HCT116 (cell line): ENCODE results near the gene ARHGAP33. TPM values are rescaled to one million over a fixed set of nuclear protein-coding genes. Genes with fewer than 3 reads are reported as not detected.

Experiments used
- ATAC-seq: fragments of 200-7000 bp; cut with Tn5 transposase; 2 replicates; pipeline ENCODE4 v1.9.1; 2020; ENCODE audit warnings: mild to moderate bottlenecking, moderate library complexity
- BruUV-seq: library from RNA; stranded (reverse); fragments of 400-500 nt; replicated peaks from 2 replicates; lab custom pipeline; 2021; lab: Mats Ljungman, UMichigan
- CTCF ChIA-PET: fragments of 300-600 bp; sonication (Branson Sonifier 250); formaldehyde crosslinking; loops from one replicate; lab custom pipeline; 2021; ENCODE audit warnings: antibody characterized with exemption; lab: Charles Lee
- POLR2A ChIA-PET: fragments of 300-600, 350-600 bp; sonication (Branson Sonifier 250); formaldehyde crosslinking; loops from one replicate; lab custom pipeline; 2021; ENCODE audit warnings: antibody characterized with exemption; lab: Charles Lee
- RAD21 ChIA-PET, 2 experiments: fragments of 300-600 bp; sonication (Branson Sonifier 250); formaldehyde crosslinking; loops; one replicate each; lab custom pipeline; 2023; ENCODE audit warnings: low total read pairs in 2 of 2; ENCODE audit not compliant: uncharacterized antibody in 2 of 2, unreplicated experiment in 2 of 2, low non-redundant PET in 1 of 2; lab: Charles Lee
- DNase-seq: peaks from one replicate; pipeline ENCODE4 v3.0.0-alpha.2; 2010; ENCODE audit warnings: low read depth, low spot score
- H2AFZ ChIP-seq: fragments of 200-600 bp; shearing (Covaris generic), sonication (generic); 2 replicates; pipeline ENCODE4 v1.6.1; 2017; ENCODE audit warnings: low read depth, mixed run types, mixed read lengths, antibody characterized with exemption, low read length; ENCODE audit not compliant: poor library complexity, severe bottlenecking
- H3K27ac ChIP-seq: 2 replicates; pipeline ENCODE4 v1.5.1; 2012; ENCODE audit warnings: low read depth, low read length
- H3K27me3 ChIP-seq: fragments of 200-600 bp; sonication (generic); 2 replicates; pipeline ENCODE4 v1.6.1; 2016; ENCODE audit warnings: mixed run types, low read length, mixed read lengths; ENCODE audit not compliant: insufficient read depth
- H3K36me3 ChIP-seq, 2 experiments: fragments of 200-500 bp in 1 of 2; fragments of 200-600 bp in 1 of 2; sonication (Bioruptor generic) in 1 of 2; sonication (generic) in 1 of 2; 2 replicates each; pipeline versions ENCODE4 v1.5.1 to v1.6.1; 2014 to 2016; ENCODE audit warnings: low read length in 2 of 2, inconsistent platforms in 1 of 2, mixed read lengths in 1 of 2, mixed run types in 1 of 2; ENCODE audit not compliant: insufficient read depth in 2 of 2, control insufficient read depth in 1 of 2
- H3K4me1 ChIP-seq, 2 experiments: fragments of 200-600 bp in 1 of 2; sonication (generic) in 1 of 2; 2 replicates each; pipeline versions ENCODE4 v1.5.1 to v1.6.1; 2012 to 2017; ENCODE audit warnings: low read length in 2 of 2, inconsistent platforms in 1 of 2, mild to moderate bottlenecking in 1 of 2, mixed read lengths in 1 of 2, mixed run types in 1 of 2, moderate library complexity in 1 of 2; ENCODE audit not compliant: insufficient read depth in 2 of 2, control insufficient read depth in 1 of 2
- H3K4me2 ChIP-seq: fragments of 200-600 bp; sonication (generic); 2 replicates; pipeline ENCODE4 v1.6.1; 2017; ENCODE audit warnings: mixed run types, low read length, mixed read lengths
- H3K4me3 ChIP-seq, 2 experiments: fragments of 200-600 bp in 1 of 2; sonication (generic) in 1 of 2; replicated peaks in 1 of 2; 2 replicates each; pipeline ENCODE4 v1.5.1; 2011 to 2016; ENCODE audit warnings: low read length in 2 of 2, control low read depth in 1 of 2, low read depth in 1 of 2, mild to moderate bottlenecking in 1 of 2, mixed read lengths in 1 of 2, mixed run types in 1 of 2
- H3K79me2 ChIP-seq: fragments of 200-600 bp; sonication (generic); 2 replicates; pipeline ENCODE4 v1.6.1; 2017; ENCODE audit warnings: mild to moderate bottlenecking, mixed run types, low read length, moderate library complexity, mixed read lengths; ENCODE audit not compliant: insufficient read depth
- H3K9ac ChIP-seq: fragments of 200-600 bp; sonication (generic); 2 replicates; pipeline ENCODE4 v1.6.1; 2016; ENCODE audit warnings: low read length, mixed read lengths
- H3K9me2 ChIP-seq: fragments of 200-600 bp; sonication (generic), shearing (Covaris generic); 2 replicates; pipeline ENCODE4 v1.6.1; 2017; ENCODE audit warnings: mixed run types, mild to moderate bottlenecking, moderate library complexity; ENCODE audit not compliant: insufficient read depth
- H3K9me3 ChIP-seq, 2 experiments: fragments of 200-500 bp in 1 of 2; fragments of 200-600 bp in 1 of 2; sonication (Bioruptor generic) in 1 of 2; sonication (generic) in 1 of 2; 2 replicates each; pipeline ENCODE4 v1.6.1; 2014 to 2017; ENCODE audit warnings: low read length in 2 of 2, mixed read lengths in 2 of 2, inconsistent platforms in 1 of 2, low read depth in 1 of 2, mild to moderate bottlenecking in 1 of 2, mixed run types in 1 of 2, moderate library complexity in 1 of 2; ENCODE audit not compliant: control insufficient read depth in 1 of 2, insufficient read depth in 1 of 2
- H4K20me1 ChIP-seq: fragments of 200-600 bp; sonication (generic), shearing (Covaris generic); 2 replicates; pipeline ENCODE4 v1.6.1; 2017; ENCODE audit warnings: mixed run types, mild to moderate bottlenecking, moderate library complexity; ENCODE audit not compliant: insufficient read depth
- CBX3 ChIP-seq: IDR thresholded peaks from 2 replicates; pipeline ENCODE4 v1.6.1; 2012; ENCODE audit warnings: low read depth
- EGR1 ChIP-seq: IDR thresholded peaks from 2 replicates; pipeline ENCODE4 v1.6.1; 2012; ENCODE audit warnings: low read depth
- EZH2phosphoT487 ChIP-seq: fragments of 200-600 bp; IDR thresholded peaks from 2 replicates; pipeline ENCODE4 v1.6.1; 2018; ENCODE audit warnings: antibody characterized with exemption, borderline replicate concordance
- JUND ChIP-seq: IDR thresholded peaks from 2 replicates; pipeline ENCODE4 v1.6.1; 2012
- POLR2A ChIP-seq: IDR thresholded peaks from 2 replicates; pipeline ENCODE4 v1.7.0; 2011; ENCODE audit warnings: borderline replicate concordance; ENCODE audit not compliant: insufficient read depth, insufficient read length; ENCODE audit errors: extremely low read depth
- SRF ChIP-seq: IDR thresholded peaks from 2 replicates; pipeline ENCODE4 v1.6.1; 2012; ENCODE audit warnings: low read depth
- YY1 ChIP-seq: IDR thresholded peaks from 2 replicates; pipeline ENCODE4 v1.6.1; 2011; ENCODE audit warnings: low read length, low read depth, moderate library complexity, mild to moderate bottlenecking; ENCODE audit not compliant: insufficient replicate concordance; ENCODE audit errors: extremely low read depth
- intact Hi-C: fragments of 100-400 bp; cut with micrococcal nuclease; formaldehyde crosslinking; loops from 2 replicates; pipeline ENCODE4 v1.10.0; 2022
- total RNA-seq: library from RNA; stranded (reverse); gene quantifications from one replicate; pipeline ENCODE4 v1.2.1, GENCODE V29; 2021; ENCODE audit not compliant: unreplicated experiment
- TF ChIP-seq, protein P1 (sequence below): IDR thresholded peaks from 2 replicates; pipeline ENCODE4 v1.6.1; 2012; ENCODE audit warnings: low read depth

Gene ARHGAP33
- total RNA-seq, 1 experiment from 2014 or later, result 30.2 TPM

DNA sequence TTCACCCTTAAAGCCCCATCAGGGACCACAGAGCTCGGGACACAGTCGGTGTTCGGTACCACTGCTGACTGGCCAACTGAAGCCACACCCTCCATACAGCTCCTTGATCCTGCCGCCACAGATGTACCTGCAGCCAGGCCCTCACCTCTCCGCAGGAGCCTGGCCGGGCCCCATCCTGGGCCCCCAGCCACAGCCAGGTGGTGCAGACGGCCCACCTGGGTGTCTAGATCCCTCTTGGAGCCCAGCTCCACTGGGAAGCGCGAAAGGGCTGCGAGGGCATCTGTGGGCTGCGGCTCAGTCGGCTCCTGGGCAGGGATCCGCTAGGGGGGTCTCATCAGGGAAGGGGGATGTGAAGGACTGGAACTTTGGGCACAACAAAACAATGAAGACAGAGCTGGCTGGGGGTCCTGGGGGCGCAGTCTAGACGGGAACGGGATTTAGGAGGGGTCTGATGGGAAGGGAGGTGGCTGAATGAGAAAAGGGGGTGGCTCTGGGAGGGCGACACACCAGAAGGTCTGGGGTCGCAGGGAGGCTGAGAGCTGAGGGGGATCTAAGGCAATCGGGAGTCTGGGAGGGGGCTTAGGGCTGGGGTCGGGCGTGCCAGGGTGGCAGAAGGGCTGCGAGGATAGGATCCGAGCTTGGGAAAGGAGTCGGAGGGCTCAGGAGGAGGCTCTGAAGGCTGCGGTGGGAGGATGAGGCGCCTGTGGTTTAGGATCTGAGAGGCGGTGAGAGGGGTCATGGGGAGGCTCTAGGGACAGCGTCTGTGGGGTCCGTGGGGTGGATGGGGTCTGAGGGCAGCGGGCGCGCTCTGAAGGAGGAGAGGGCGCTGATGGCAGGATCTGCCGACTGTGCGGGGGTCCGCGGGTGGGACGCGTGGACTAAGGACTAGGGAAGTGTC is 21.5 kb downstream of the ARHGAP33 start:
- peaks cover 0 to 5% of the 10 kb centered on the region in 2 experiments; a peak in 2 of 4 replicates for H3K4me1 ChIP-seq
- ChIA-PET RAD21 (no interaction called here), CTCF (no interaction called here), POLR2A (no interaction called here)
- no peak overlapping the region for H3K27ac ChIP-seq
- intact Hi-C loops, result no loop called here
- no peak overlapping the region for H3K4me3 ChIP-seq
- no peaks in the 10 kb centered on the region for H3K9me2 ChIP-seq
- no peak overlapping the region for H2AFZ ChIP-seq
- H3K9ac ChIP-seq, result no peak overlapping the region
- no peaks in the 10 kb centered on the region for H3K9me3 ChIP-seq
- no peaks in the 10 kb centered on the region for H3K36me3 ChIP-seq
- no peaks in the 10 kb centered on the region for H4K20me1 ChIP-seq
- H3K27me3 ChIP-seq, result no peaks in the 10 kb centered on the region
- no peak for ATAC-seq
- no peaks in the 10 kb centered on the region for H3K79me2 ChIP-seq
- TF ChIP-seq POLR2A, result no peak
- TF ChIP-seq EGR1, result no peak
- no peak for TF ChIP-seq CBX3
- TF ChIP-seq, protein P1, sequence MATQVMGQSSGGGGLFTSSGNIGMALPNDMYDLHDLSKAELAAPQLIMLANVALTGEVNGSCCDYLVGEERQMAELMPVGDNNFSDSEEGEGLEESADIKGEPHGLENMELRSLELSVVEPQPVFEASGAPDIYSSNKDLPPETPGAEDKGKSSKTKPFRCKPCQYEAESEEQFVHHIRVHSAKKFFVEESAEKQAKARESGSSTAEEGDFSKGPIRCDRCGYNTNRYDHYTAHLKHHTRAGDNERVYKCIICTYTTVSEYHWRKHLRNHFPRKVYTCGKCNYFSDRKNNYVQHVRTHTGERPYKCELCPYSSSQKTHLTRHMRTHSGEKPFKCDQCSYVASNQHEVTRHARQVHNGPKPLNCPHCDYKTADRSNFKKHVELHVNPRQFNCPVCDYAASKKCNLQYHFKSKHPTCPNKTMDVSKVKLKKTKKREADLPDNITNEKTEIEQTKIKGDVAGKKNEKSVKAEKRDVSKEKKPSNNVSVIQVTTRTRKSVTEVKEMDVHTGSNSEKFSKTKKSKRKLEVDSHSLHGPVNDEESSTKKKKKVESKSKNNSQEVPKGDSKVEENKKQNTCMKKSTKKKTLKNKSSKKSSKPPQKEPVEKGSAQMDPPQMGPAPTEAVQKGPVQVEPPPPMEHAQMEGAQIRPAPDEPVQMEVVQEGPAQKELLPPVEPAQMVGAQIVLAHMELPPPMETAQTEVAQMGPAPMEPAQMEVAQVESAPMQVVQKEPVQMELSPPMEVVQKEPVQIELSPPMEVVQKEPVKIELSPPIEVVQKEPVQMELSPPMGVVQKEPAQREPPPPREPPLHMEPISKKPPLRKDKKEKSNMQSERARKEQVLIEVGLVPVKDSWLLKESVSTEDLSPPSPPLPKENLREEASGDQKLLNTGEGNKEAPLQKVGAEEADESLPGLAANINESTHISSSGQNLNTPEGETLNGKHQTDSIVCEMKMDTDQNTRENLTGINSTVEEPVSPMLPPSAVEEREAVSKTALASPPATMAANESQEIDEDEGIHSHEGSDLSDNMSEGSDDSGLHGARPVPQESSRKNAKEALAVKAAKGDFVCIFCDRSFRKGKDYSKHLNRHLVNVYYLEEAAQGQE, result no peak
- TF ChIP-seq YY1, result no peak
- TF ChIP-seq EZH2phosphoT487, result no peak
- TF ChIP-seq JUND, result no peak
- TF ChIP-seq SRF, result no peak
- DNase-seq, result no peak
- no peak overlapping the region for H3K4me2 ChIP-seq
- no TSS peak for BruUV-seq
